SK-MEL-5 (cell line): ENCODE data around the gene ATP5PO. TPM values are rescaled to one million over a fixed set of nuclear protein-coding genes. Genes with fewer than 3 reads are reported as not detected.
A peak's percentile ranks its signal among the peaks of the same experiment; 100 is the strongest.

ENCODE experiments used
- DNase-seq: peaks from one replicate; pipeline ENCODE4 v3.0.0-alpha.2; 2016; ENCODE audit warnings: low read depth, low spot score
- in situ Hi-C: cut with HindIII; loops from 2 replicates; pipeline ENCODE4 v1.10.0; 2016; ENCODE audit warnings: low sequenced_read_pairs, high pct_unique_total_duplicates, low pct_unique_long_range_greater_than_20kb
- total RNA-seq: library from RNA; depleted of rRNA; stranded (reverse); fragments of >200 nt; shearing (Covaris generic); gene quantifications from 2 replicates; pipeline ENCODE4 v1.2.3, GENCODE V29; 2014; rRNA removed

ATP5PO gene
- total RNA-seq, 1 experiment from 2014 or later: 248 TPM

DNA sequence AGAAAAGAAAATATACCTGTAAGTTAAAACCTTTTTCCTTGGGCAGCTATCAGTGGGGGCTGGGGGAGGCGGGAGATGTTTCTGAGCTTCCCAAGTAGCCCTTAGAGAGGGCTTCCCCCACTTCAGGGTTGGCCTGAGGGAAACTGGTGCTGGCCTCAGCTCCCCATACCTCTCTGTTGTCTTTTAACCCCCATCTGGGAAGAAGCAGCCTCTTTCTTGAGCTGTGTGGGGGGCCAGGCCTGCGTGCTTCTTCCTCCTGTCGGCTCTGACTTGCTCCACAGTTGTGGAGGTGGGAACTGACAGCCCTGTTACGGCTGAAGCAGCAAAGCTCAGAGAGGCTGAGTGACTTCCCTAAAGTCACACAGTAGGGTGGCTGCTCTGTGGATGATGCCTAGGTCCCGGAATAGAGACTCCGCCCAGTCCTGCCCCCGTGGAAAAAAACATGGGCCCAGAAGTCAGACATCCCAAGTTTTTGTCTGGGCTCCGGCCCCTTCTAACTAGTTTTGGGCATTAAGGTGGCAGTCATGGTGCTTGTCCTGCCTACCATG, 55.2 kb downstream of the ATP5PO start:
- in situ Hi-C loops: no loop called here
- no peak for DNase-seq

GRCh38 chr21:33859373-33860102, 56.1 kb downstream of the ATP5PO start:
- no peak for DNase-seq
- in situ Hi-C loops: no loop called here

GRCh38 chr21:33858667-33859372, 56.8 kb downstream of the ATP5PO start:
- in situ Hi-C loops: no loop called here
- no peak for DNase-seq

GRCh38 chr21:33857846-33858666, 57.5 kb downstream of the ATP5PO start:
- DNase-seq: no peak
- in situ Hi-C loops: no loop called here

DNA sequence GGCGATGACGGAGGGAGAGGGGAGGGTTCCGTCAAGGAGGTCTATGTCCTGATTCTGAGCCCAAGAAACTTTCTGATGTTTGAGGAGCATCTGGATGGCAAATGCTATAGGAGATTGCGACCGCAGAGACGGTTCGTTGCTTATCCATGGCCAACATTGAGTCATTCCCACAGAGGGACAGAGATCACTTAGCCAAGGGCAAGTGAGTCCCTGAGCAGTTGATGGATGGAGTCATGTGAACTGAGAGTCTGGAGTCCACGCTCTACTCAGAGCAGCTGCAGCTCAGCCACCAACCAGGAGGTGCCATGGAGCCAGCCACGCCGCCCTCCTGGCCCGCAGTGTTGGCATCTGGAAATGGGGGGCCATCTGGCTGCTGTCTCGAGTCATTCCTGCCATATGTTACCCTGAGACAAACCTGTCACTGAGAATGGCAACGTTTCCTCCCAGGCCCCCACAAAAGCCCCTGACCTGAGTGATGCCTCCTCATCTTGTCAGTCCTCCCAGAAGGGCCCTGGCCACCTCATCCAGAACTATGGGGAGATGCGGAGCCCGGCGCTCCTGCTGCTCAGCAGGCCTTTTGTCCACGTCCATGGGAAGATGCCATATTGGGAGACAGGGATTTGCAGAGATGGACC, 58.6 kb downstream of the ATP5PO start:
- in situ Hi-C loops: no loop called here
- no peak for DNase-seq

- in situ Hi-C loops: no loop called here
Observed at GRCh38 chr21:33855190-33855589, 60.4 kb downstream of the ATP5PO start.

DNA sequence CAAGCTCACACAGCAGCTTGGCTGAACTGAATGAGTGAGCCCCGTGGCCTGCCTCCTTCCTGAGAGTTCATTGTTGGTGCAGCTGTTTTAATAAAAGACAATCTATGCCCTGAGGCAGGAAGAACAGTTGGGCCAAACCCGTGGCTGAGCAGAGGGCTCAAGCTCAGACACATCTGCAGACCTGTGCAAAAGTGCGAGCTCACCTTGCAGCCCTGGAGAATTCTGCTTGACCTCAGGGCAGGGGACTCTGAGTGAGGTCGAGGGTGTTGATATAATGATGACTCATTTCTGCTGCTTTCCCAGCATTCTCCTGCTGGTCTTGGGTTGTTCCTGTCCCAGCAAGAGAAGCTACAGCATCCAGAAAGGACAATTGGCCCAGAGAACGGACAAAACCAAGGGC, 61.0 kb downstream of the ATP5PO start:
- in situ Hi-C loops: no loop called here
- DNase-seq: peak; percentile 49

More at GRCh38 chr21:33855190-33855589, 60.4 kb downstream of the ATP5PO start:
- peak; percentile 14 for DNase-seq

Other genes starting within 250 kb of the ATP5PO start
- 6.2 and 12.1 TPM in 2 replicates for gene MRPS6, start 157.8 kb upstream of the ATP5PO start, total RNA-seq
- gene SLC5A3, start 157.8 kb upstream of the ATP5PO start, total RNA-seq: 8.6 and 9.1 TPM in 2 replicates